ENCODE measurements around the gene PHC2. TPM values are rescaled to one million over a fixed set of nuclear protein-coding genes. Genes with fewer than 3 reads are reported as not detected.

Gene PHC2
- total and polyA plus RNA-seq, 2 donors from 2014 or later, result 118 to 149 TPM

DNA sequence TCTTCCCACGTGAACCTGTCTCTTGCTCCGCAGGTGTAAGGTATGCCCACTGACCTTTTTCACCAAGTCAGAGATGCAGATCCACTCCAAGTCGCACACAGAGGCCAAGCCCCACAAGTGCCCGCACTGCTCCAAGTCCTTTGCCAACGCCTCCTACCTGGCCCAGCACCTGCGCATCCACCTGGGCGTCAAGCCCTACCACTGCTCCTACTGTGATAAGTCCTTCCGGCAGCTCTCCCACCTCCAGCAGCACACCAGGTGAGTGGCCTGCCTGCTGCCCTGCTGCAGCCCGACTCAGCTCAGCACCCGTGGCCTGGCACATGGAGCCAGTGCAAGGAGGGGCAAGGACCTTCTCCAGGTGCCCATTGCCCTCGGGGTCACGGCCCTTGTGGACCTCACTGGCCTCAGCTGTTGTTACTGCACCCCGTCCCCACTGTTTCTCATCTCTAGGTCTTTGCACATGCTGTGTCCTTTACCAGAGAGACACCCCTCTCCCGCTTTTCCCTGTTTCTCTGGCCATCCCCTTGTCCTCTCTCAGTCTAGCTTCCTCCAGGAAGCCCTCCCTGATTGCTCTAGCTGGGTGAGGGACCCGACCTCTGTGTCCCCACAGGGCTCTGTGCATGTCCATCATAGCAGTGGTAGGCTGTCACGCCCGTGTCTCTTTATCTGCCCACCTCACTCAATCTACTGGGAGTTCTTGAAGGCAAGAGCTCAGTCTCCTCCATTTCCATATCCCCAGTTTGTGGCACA, 149.2 kb downstream of the PHC2 start:
- TF ChIP-seq, protein P1, sequence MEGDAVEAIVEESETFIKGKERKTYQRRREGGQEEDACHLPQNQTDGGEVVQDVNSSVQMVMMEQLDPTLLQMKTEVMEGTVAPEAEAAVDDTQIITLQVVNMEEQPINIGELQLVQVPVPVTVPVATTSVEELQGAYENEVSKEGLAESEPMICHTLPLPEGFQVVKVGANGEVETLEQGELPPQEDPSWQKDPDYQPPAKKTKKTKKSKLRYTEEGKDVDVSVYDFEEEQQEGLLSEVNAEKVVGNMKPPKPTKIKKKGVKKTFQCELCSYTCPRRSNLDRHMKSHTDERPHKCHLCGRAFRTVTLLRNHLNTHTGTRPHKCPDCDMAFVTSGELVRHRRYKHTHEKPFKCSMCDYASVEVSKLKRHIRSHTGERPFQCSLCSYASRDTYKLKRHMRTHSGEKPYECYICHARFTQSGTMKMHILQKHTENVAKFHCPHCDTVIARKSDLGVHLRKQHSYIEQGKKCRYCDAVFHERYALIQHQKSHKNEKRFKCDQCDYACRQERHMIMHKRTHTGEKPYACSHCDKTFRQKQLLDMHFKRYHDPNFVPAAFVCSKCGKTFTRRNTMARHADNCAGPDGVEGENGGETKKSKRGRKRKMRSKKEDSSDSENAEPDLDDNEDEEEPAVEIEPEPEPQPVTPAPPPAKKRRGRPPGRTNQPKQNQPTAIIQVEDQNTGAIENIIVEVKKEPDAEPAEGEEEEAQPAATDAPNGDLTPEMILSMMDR (IDR thresholded peaks at IDR 0.05; ENCODE audit: borderline replicate concordance, extremely low read depth, insufficient read depth), result no peak

GRCh38 chr1:33280091-33280661, 150.7 kb downstream of the PHC2 start:
- DNase-seq (no peak), FAIRE-seq (no peak)
- TF ChIP-seq, protein P1 (IDR thresholded peaks at IDR 0.05; ENCODE audit: borderline replicate concordance, extremely low read depth, insufficient read depth), result no peak
- H3K4me1 ChIP-seq (ENCODE audit: control insufficient read depth in 2 of 3, insufficient read depth in 2 of 3, low read depth in 1 of 3, low read length in 3 of 3), result peaks cover 0 to 4% (median 0%) of the 10 kb centered on the region in 3 donors
- H3K27ac ChIP-seq (ENCODE audit: low read depth in 2 of 2, low read length in 2 of 2), result no peak overlapping the region
- H3K27me3 ChIP-seq (ENCODE audit: control insufficient read depth, insufficient read depth, low read length), result no peaks in the 10 kb centered on the region
- intact Hi-C loops (cut with DNase I), result loop anchor here (10.0 kb wide), 2 partner anchors 155 to 185 kb away; no protein-coding TSS in a partner anchor
- H3K9ac ChIP-seq (ENCODE audit: low read length in 3 of 3), result no peak overlapping the region
- peaks cover 12 to 46% (median 17%) of the 10 kb centered on the region in 3 donors for H3K36me3 ChIP-seq (ENCODE audit: control insufficient read depth in 2 of 3, insufficient read depth in 3 of 3, low read length in 3 of 3)
- H3K4me3 ChIP-seq (ENCODE audit: low read length in 3 of 3), result no peak overlapping the region
- H3K9me3 ChIP-seq (ENCODE audit: control insufficient read depth in 2 of 3, insufficient read depth in 1 of 3, low read length in 3 of 3), result no peaks in the 10 kb centered on the region

More for the DNA sequence above, 149.2 kb downstream of the PHC2 start:
- FAIRE-seq, result no peak
- Histone ChIP-seq H3K9me3 (ENCODE audit: control insufficient read depth in 2 of 3, insufficient read depth in 1 of 3, low read length in 3 of 3) (no peaks in the 10 kb centered on the region), H3K36me3 (ENCODE audit: control insufficient read depth in 2 of 3, insufficient read depth in 3 of 3, low read length in 3 of 3) (peaks cover 12 to 47% (median 19%) of the 10 kb centered on the region in 3 donors), H3K27ac (ENCODE audit: low read depth in 2 of 2, low read length in 2 of 2) (no peak overlapping the region), H3K4me1 (ENCODE audit: control insufficient read depth in 2 of 3, insufficient read depth in 2 of 3, low read depth in 1 of 3, low read length in 3 of 3) (peaks cover 0 to 6% (median 3%) of the 10 kb centered on the region in 3 donors), H3K4me3 (ENCODE audit: low read length in 3 of 3) (no peak overlapping the region), H3K27me3 (ENCODE audit: control insufficient read depth, insufficient read depth, low read length) (no peaks in the 10 kb centered on the region), H3K9ac (ENCODE audit: low read length in 3 of 3) (no peak overlapping the region)
- intact Hi-C loops (cut with DNase I), result loop anchor here (10.0 kb wide), 2 partner anchors 157 to 183 kb away; no protein-coding TSS in a partner anchor
- no peak for DNase-seq

DNA sequence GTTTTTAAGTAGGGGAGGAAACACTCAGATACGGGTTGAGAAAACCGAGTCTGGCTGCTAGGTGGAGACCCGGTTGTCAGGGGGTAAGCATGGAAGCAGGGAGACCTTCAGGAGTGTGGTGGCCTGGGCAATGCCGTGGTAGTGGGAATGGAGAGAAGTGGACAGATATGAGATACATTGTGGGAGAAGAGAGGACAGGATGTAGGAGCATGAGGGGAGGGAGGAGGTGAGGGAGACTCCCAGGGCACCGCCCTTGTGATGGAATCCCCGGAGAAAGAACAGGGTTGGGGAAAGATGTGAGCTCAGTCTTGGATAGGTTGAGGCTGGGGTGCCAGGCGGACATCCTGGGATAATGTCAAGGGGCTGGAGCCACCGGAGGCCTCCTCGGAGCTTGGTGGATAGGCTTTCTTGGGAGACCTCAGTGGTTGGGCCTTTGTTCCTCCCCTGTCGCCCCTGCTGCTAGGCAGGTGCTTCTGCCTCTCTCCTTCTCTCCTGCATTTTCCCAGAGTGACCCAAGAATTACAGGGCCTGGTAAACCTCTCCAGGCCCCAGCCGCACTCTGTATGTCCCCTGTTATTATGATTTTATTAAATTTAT, 153.3 kb downstream of the PHC2 start:
- intact Hi-C loops (cut with DNase I), result no loop called here
- H3K36me3 ChIP-seq (ENCODE audit: control insufficient read depth in 2 of 3, insufficient read depth in 3 of 3, low read length in 3 of 3), result peaks cover 12 to 30% (median 18%) of the 10 kb centered on the region in 3 donors
- no peak for DNase-seq

More for the DNA sequence above, 153.3 kb downstream of the PHC2 start:
- H3K9ac ChIP-seq (ENCODE audit: low read length in 3 of 3), result no peak overlapping the region
- no peak overlapping the region for H3K27ac ChIP-seq (ENCODE audit: low read depth in 2 of 2, low read length in 2 of 2)
- no peaks in the 10 kb centered on the region for H3K27me3 ChIP-seq (ENCODE audit: control insufficient read depth, insufficient read depth, low read length)
- peaks cover 0 to 8% (median 0%) of the 10 kb centered on the region in 3 donors for H3K4me1 ChIP-seq (ENCODE audit: control insufficient read depth in 2 of 3, insufficient read depth in 2 of 3, low read depth in 1 of 3, low read length in 3 of 3)
- no peaks in the 10 kb centered on the region for H3K9me3 ChIP-seq (ENCODE audit: control insufficient read depth in 2 of 3, insufficient read depth in 1 of 3, low read length in 3 of 3)
- no peak overlapping the region for H3K4me3 ChIP-seq (ENCODE audit: low read length in 3 of 3)
- no peak for FAIRE-seq
- TF ChIP-seq, protein P1 (IDR thresholded peaks at IDR 0.05; ENCODE audit: borderline replicate concordance, extremely low read depth, insufficient read depth), result no peak

Data from kidney (tissue), 14 donors.